MM.1S (cell line): Measurements from ENCODE around the gene PIH1D1.

Source experiments
- EZH2 ChIP-seq: fragments of 300-600 bp; sonication (generic); optimal IDR thresholded peaks from 2 replicates; pipeline ENCODE3; 2017; ENCODE audit warnings: low read depth, mild to moderate bottlenecking, antibody characterized with exemption, low read length, mixed read lengths
- TF ChIP-seq, protein P1 (sequence below): fragments of 300-600 bp; sonication (generic); IDR thresholded peaks from 2 replicates; pipeline ENCODE4 v1.5.1; 2016; ENCODE audit warnings: antibody characterized with exemption, low read length, mixed read lengths

DNA sequence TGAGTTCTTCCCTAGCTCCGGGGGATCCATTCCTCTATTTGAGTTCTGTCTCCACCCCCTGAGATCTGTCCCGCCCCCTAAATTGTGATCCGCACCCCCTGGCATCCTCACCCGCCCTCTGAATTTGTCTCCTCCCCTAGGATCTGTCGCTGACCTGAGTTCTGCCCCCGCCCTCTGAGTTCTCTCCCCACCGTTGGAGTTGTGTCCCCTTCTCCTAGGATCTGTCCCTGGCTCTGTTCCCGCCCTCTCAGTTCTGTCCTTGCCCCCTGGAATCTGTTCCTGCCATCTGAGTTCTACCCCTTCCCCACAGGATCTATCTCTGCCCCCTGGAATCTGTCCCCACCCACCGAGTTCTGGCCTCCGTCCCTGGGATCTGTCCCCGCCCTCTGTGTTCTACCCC is 9.3 kb downstream of the PIH1D1 start:
- TF ChIP-seq, protein P1, sequence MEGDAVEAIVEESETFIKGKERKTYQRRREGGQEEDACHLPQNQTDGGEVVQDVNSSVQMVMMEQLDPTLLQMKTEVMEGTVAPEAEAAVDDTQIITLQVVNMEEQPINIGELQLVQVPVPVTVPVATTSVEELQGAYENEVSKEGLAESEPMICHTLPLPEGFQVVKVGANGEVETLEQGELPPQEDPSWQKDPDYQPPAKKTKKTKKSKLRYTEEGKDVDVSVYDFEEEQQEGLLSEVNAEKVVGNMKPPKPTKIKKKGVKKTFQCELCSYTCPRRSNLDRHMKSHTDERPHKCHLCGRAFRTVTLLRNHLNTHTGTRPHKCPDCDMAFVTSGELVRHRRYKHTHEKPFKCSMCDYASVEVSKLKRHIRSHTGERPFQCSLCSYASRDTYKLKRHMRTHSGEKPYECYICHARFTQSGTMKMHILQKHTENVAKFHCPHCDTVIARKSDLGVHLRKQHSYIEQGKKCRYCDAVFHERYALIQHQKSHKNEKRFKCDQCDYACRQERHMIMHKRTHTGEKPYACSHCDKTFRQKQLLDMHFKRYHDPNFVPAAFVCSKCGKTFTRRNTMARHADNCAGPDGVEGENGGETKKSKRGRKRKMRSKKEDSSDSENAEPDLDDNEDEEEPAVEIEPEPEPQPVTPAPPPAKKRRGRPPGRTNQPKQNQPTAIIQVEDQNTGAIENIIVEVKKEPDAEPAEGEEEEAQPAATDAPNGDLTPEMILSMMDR = no peak
- TF ChIP-seq EZH2 = no peak
